Endothelial cell (in vitro differentiated cells): Measurements from ENCODE around the gene CACNA2D3. TPM values are rescaled to one million over a fixed set of nuclear protein-coding genes. Genes with fewer than 3 reads are reported as not detected.

Source experiments
- DNase-seq: peaks from one replicate; pipeline ENCODE4 v3.0.0; 2021; ENCODE audit warnings: low spot score
- H3K27ac Mint-ChIP-seq: one replicate; pipeline ENCODE4 v1.8.0; 2021; ENCODE audit warnings: mixed read lengths, inconsistent platforms; ENCODE audit not compliant: unreplicated experiment
- H3K27me3 Mint-ChIP-seq: one replicate; pipeline ENCODE4 v1.8.0; 2021; ENCODE audit warnings: mild to moderate bottlenecking, moderate library complexity, mixed read lengths, inconsistent platforms; ENCODE audit not compliant: unreplicated experiment
- H3K36me3 Mint-ChIP-seq: one replicate; pipeline ENCODE4 v1.8.0; 2021; ENCODE audit warnings: mild to moderate bottlenecking, low read depth, mixed read lengths, inconsistent platforms; ENCODE audit not compliant: unreplicated experiment
- H3K4me1 Mint-ChIP-seq: one replicate; pipeline ENCODE4 v1.8.0; 2021; ENCODE audit warnings: mild to moderate bottlenecking, mixed read lengths, inconsistent platforms; ENCODE audit not compliant: unreplicated experiment
- H3K4me3 Mint-ChIP-seq: one replicate; pipeline ENCODE4 v1.8.0; 2021; ENCODE audit warnings: mild to moderate bottlenecking, mixed read lengths, inconsistent platforms; ENCODE audit not compliant: unreplicated experiment
- H3K9me3 Mint-ChIP-seq: one replicate; pipeline ENCODE4 v1.8.0; 2021; ENCODE audit warnings: mixed read lengths, inconsistent platforms; ENCODE audit not compliant: unreplicated experiment
- CTCF ChIP-seq: fragments of 200-600 bp; sonication (generic); IDR thresholded peaks from one replicate; pipeline ENCODE4 v1.5.0; 2021; ENCODE audit warnings: antibody characterized with exemption; ENCODE audit not compliant: unreplicated experiment
- total RNA-seq: library from RNA; stranded (reverse); fragmentation: NEBNext Ultra II Directional; extraction: Animal tissue kit (Norgen Biotek cat#: 25700); gene quantifications from one replicate; pipeline ENCODE4 v1.2.1, GENCODE V29; 2021; ENCODE audit not compliant: unreplicated experiment

The CACNA2D3 gene
- total RNA-seq, 1 donor from 2014 or later, result 0.46 TPM

- Mint-ChIP-seq H3K4me1 (no peaks in the 10 kb centered on the region), H3K36me3 (no peaks in the 10 kb centered on the region), H3K27me3 (peaks cover 3% of the 10 kb centered on the region), H3K4me3 (no peak overlapping the region), H3K27ac (no peak overlapping the region), H3K9me3 (no peaks in the 10 kb centered on the region)
- no peak for DNase-seq
- no peak for TF ChIP-seq CTCF
Observed at GRCh38 chr3:54764911-54765310, 642.6 kb downstream of the CACNA2D3 start.

GRCh38 chr3:54771050-54771449 is 648.7 kb downstream of the CACNA2D3 start:
- no peak for DNase-seq
- TF ChIP-seq CTCF, result no peak

GRCh38 chr3:54772051-54772450 is 649.7 kb downstream of the CACNA2D3 start:
- H3K4me3 Mint-ChIP-seq, result no peak overlapping the region
- TF ChIP-seq CTCF, result no peak
- H3K27ac Mint-ChIP-seq, result no peak overlapping the region
- H3K36me3 Mint-ChIP-seq, result peaks cover 3% of the 10 kb centered on the region
- no peak for DNase-seq
- H3K27me3 Mint-ChIP-seq, result no peaks in the 10 kb centered on the region
- H3K9me3 Mint-ChIP-seq, result no peaks in the 10 kb centered on the region
- H3K4me1 Mint-ChIP-seq, result peaks cover 6% of the 10 kb centered on the region

More at GRCh38 chr3:54771050-54771449, 648.7 kb downstream of the CACNA2D3 start:
- peaks cover 3% of the 10 kb centered on the region for H3K36me3 Mint-ChIP-seq
- no peak overlapping the region for H3K4me3 Mint-ChIP-seq
- no peak overlapping the region for H3K27ac Mint-ChIP-seq
- H3K9me3 Mint-ChIP-seq, result no peaks in the 10 kb centered on the region
- peaks cover 3% of the 10 kb centered on the region for H3K4me1 Mint-ChIP-seq
- no peaks in the 10 kb centered on the region for H3K27me3 Mint-ChIP-seq

GRCh38 chr3:54772746-54773145 is 650.4 kb downstream of the CACNA2D3 start:
- Mint-ChIP-seq H3K4me1 (peaks cover 6% of the 10 kb centered on the region), H3K4me3 (no peak overlapping the region), H3K36me3 (peaks cover 3% of the 10 kb centered on the region)

GRCh38 chr3:54773271-54773670 is 650.9 kb downstream of the CACNA2D3 start:
- Mint-ChIP-seq H3K27ac (no peak overlapping the region), H3K4me3 (no peak overlapping the region), H3K27me3 (no peaks in the 10 kb centered on the region), H3K4me1 (peaks cover 6% of the 10 kb centered on the region), H3K36me3 (peaks cover 3% of the 10 kb centered on the region), H3K9me3 (no peaks in the 10 kb centered on the region)
- TF ChIP-seq CTCF, result no peak
- DNase-seq, result no peak

More at GRCh38 chr3:54772746-54773145, 650.4 kb downstream of the CACNA2D3 start:
- no peak for TF ChIP-seq CTCF
- no peaks in the 10 kb centered on the region for H3K9me3 Mint-ChIP-seq
- no peaks in the 10 kb centered on the region for H3K27me3 Mint-ChIP-seq
- no peak for DNase-seq
- no peak overlapping the region for H3K27ac Mint-ChIP-seq
